GM11168 (cell line): Measurements from ENCODE around the gene COX4I2.
"Not testable (repeated sequence)": the region's sequence is repeated elsewhere in the genome, so short reads cannot be mapped to it uniquely, and the experiment has no call there.

Source experiments
- in situ Hi-C: fragments of 300-500 bp; cut with MboI; formaldehyde crosslinking; loops from one replicate; pipeline ENCODE4 v1.12.0; 2022; ENCODE audit warnings: low sequenced_read_pairs; ENCODE audit not compliant: unreplicated experiment

Gene COX4I2

GRCh38 chr20:31606804-31607639 lies 30.7 kb upstream of the COX4I2 start:
- in situ Hi-C loops = no loop called here

DNA sequence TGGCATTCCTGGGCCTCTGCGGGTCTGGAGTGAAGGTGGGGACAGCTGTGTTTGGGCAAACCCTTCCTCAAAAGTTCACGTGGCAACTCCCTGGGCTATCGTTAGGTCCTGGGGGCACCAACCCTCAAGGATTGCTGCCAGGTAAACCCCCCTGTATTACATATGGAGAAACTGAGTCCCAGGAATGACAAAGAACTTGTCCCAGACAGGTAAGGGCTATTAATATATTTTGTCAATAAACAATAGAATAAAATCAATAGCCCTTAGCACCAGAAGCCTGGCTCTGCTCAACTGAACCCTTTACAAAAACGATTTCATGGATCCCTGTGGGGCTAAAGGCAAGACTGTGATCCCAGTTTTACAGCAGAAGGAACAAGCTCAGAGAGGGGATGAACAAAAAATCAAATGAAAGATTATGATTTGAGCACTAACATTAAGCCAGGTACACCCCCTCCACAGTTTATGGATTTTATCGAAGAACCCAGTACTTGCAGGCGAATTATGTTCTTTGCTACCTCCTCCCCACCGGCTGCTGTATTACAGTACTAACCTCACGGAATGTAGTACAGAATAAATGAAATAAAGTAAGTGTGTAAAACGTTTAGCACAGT lies 30.0 kb upstream of the COX4I2 start:
- in situ Hi-C loops = no loop called here

DNA sequence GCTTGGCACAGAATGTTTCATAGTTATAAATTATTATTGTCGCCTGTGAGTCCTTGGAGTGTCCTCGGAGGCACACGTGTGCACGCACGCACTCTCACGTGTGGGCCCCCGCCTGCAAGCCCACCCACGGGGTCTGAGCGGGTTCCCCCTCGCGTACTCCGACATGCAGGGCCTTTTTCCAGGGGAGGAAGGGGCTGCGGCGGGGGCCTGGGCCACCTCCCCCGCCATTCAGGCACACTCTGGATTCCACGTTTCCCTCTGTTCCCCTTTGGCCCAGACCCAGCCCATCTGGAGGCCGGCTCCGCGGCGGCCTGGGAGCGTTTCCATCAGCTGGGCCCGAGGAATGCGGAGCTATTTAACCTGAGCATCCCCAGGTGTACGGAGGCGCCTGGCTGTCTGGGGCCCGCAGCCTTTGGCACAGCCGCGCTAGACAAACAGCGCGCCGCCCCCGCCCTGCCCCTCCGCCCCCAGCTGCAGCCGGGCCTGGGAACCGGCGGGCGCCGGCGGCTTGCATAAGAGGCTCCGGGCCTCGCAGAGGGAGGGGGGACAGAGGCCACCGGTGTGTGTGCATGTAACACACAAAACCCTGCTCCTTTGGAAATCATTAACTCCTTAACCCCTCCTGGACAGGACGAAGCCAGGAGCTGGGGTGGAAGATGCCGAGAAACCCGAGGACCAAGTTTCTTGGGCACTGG lies 29.3 kb upstream of the COX4I2 start:
- in situ Hi-C loops = no loop called here

- in situ Hi-C loops = loop anchor here (5.0 kb wide), 1 partner anchor 50 kb away; no protein-coding TSS in a partner anchor
Observed at GRCh38 chr20:31612271-31612640, 25.5 kb upstream of the COX4I2 start.

- in situ Hi-C loops = no loop called here
Observed at GRCh38 chr20:31615416-31615815, 22.3 kb upstream of the COX4I2 start.

GRCh38 chr20:31617432-31618104 lies 20.1 kb upstream of the COX4I2 start:
- in situ Hi-C loops = no loop called here

- in situ Hi-C loops = no loop called here
Observed at GRCh38 chr20:31620246-31620645, 17.5 kb upstream of the COX4I2 start.

- in situ Hi-C loops = not testable (repeated sequence)
Observed at GRCh38 chr20:31623123-31623505, 14.6 kb upstream of the COX4I2 start.

- in situ Hi-C loops = not testable (repeated sequence)
Observed at GRCh38 chr20:31626534-31626933, 11.2 kb upstream of the COX4I2 start.

GRCh38 chr20:31628057-31628456 lies 9.7 kb upstream of the COX4I2 start:
- in situ Hi-C loops = not testable (repeated sequence)

DNA sequence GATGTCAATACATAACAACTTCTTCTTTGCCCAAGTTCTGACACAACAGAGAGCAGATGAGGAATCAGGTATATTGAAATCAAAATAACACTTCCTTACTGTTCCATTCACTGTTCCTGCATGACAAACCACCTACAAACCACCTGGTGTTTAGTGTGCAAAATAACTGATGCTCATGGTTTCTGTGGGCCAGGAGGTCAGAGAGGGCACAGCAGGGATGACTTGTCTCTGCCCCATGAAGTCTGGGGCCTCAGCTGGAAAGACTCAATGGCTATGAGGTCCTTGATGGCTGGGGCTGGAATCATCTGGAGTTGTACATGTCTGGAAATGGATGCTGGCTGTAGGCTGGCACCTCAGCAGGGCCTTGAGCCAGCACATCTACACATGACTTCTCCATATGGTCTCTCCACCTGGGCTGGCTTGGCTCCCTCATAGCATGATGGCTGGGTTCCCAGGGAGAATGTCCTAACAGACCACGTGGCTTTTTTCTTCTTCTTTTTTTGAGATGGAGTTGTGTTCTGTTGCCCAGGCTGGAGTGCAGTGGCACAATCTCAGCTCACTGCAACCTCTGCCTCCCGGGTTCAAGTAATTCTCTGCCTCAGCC lies 7.4 kb upstream of the COX4I2 start:
- in situ Hi-C loops = no loop called here

GRCh38 chr20:31632548-31633338 lies 5.0 kb upstream of the COX4I2 start:
- in situ Hi-C loops = no loop called here

DNA sequence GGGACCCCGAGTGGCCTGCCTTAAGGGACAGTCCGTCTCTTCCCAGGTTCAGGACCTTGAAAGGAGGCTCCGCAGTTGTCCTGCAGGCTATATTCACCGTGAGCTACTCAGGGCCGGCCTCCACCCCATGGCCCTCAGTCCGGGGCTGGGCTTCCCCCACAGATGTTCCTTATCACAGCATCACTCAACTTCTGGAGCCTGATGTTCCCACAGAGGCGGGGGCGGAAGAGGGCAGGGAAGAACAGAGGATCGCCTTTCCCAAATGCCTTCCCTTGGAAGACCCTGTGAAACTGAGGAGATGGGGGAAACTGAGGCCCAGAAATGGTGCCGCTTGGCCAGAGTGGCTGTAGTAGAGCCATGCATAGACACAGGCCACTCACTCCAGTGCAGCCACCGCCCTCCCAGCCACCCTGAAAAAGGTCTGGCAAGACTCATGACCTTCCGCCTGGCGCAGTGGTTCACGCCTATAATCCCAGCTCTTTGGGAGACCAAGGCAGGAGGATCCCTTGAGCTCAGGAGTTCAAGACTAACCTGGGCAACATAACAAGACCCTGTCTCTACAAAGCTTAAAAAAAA lies 4.3 kb upstream of the COX4I2 start:
- in situ Hi-C loops = no loop called here

DNA sequence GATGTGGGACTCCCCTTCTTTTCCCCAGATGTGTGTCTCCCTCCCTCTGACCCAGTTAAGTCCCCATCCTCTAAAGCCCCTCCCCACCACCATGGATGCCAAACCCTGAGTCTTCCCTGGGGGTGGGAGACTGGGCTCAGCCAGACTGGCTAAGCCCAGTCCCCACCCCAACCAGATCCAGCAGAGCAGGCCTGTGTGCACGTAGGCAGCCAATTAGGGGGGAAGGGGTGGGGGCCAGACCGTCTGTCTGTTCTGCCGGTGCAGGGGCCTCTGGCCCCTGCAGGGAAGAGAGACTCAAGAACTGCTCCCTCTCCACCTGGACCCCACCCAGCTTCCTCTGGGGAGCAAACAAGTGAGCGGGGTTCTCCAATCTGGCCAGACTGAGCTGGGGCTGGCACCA lies 605 bp downstream of the COX4I2 start:
- in situ Hi-C loops = no loop called here

DNA sequence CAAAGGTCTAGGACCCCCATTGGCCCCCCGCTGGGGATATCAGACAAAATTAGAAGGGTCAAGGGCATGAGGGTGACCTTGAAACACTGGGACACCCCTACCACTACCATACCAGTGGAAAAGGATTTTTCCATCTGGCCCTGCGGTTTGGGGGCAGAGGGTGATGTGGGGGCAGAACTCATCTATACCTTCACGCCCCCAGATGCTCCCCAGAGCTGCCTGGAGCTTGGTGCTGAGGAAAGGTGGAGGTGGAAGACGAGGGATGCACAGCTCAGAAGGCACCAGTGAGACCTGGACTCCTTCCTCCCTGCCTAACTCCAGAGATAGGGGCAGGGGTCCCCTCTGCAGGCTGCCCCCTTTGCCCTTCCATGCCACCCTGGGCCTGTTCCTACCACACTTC lies 1.1 kb downstream of the COX4I2 start:
- in situ Hi-C loops = no loop called here

GRCh38 chr20:31640259-31640658 lies 2.5 kb downstream of the COX4I2 start:
- in situ Hi-C loops = no loop called here

- in situ Hi-C loops = no loop called here
Observed at GRCh38 chr20:31641391-31641790, 3.7 kb downstream of the COX4I2 start.

GRCh38 chr20:31642837-31643236 lies 5.1 kb downstream of the COX4I2 start:
- in situ Hi-C loops = no loop called here

DNA sequence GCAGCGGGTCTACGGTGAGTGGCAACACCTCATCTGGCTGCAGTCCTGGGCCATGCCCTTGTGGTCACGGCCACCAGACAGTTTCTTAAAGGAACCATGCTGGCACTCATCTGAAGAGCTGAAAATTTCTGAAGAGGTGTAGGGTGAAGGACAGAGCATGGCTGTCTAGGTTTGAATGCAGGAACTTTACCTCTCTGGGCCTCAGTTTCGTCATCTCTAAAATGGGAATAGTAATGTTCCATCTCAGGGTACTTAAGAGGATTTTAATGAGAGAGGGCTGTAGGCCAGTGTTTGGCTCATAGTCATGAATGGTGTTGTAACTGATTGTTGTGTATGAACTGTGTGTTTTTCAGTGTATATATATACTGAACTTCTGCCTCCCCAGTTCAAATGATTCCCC lies 5.8 kb downstream of the COX4I2 start:
- in situ Hi-C loops = no loop called here
